Esophagus squamous epithelium (tissue), 5 donors: ENCODE results near the gene DMAC1. TPM values are rescaled to one million over a fixed set of nuclear protein-coding genes. Genes with fewer than 3 reads are reported as not detected.

Experiments
- DNase-seq: peaks from one replicate; lab custom pipeline; 2025; lab: John Stamatoyannopoulos, UW
- H3K27ac ChIP-seq, 4 donors: fragments of 200-600 bp; sonication (generic); one replicate each; pipeline ENCODE4 v1.5.1; 2016 to 2019; ENCODE audit warnings: mild to moderate bottlenecking in 1 of 4
- H3K27me3 ChIP-seq, 4 donors: fragments of 200-600 bp; sonication (generic); 1 replicate in 3 of 4; 2 replicates in 1 of 4; pipeline versions ENCODE4 v1.5.1 to v1.6.0; 2017 to 2021; ENCODE audit warnings: antibody characterized with exemption in 1 of 4
- H3K36me3 ChIP-seq, 3 donors: fragments of 200-600 bp; sonication (generic); one replicate each; pipeline ENCODE4 v1.5.1; 2016 to 2019
- H3K4me1 ChIP-seq, 3 donors: fragments of 200-600 bp; sonication (generic); one replicate each; pipeline ENCODE4 v1.5.1; 2017 to 2019
- H3K4me3 ChIP-seq, 4 donors: fragments of 200-600 bp; sonication (generic); 1 replicate in 3 of 4; 2 replicates in 1 of 4; pipeline ENCODE4 v1.5.1; 2016 to 2019; ENCODE audit warnings: mild to moderate bottlenecking in 2 of 4, moderate library complexity in 1 of 4
- H3K9me3 ChIP-seq, 3 donors: fragments of 200-600 bp; sonication (generic); one replicate each; pipeline ENCODE4 v1.5.1; 2016 to 2019
- POLR2A ChIP-seq, 4 donors: fragments of 450-650 bp; IDR thresholded peaks; one replicate each; pipeline ENCODE4 v1.6.1; 2017; ENCODE audit warnings: antibody characterized with exemption in 4 of 4, mild to moderate bottlenecking in 4 of 4, moderate library complexity in 3 of 4
- WGBS, 2 donors: methylation state at CpG; one replicate each; pipeline ENCODE4 v1.1.5; 2018; 5-methylcytosine and 5-hydroxymethylcytosine counted together
- intact Hi-C: fragments of 100-400 bp; cut with DNase I; formaldehyde crosslinking; loops from one replicate; pipeline ENCODE4 v1.15.0; 2022
- total RNA-seq, 4 donors: library from RNA; depleted of rRNA; stranded (reverse); fragments of >200 nt; gene quantifications; one replicate each; pipeline ENCODE4 v1.1.0, GENCODE V29; 2016
- TF ChIP-seq, protein P1 (sequence below), 6 experiments: fragments of 450-650 bp in 4 of 6; fragments of 200-600 bp in 2 of 6; sonication (generic) in 2 of 6; IDR thresholded peaks; one replicate each; pipeline ENCODE4 v1.5.1; 2016 to 2019; ENCODE audit warnings: antibody characterized with exemption in 6 of 6, mild to moderate bottlenecking in 4 of 6, moderate library complexity in 4 of 6
- donor health status: DM: yes; HTN: yes; CAD: no.

Gene DMAC1
- total RNA-seq, 4 donors from 2014 or later: 7.9 to 14.6 (median 12.4) TPM

DNA sequence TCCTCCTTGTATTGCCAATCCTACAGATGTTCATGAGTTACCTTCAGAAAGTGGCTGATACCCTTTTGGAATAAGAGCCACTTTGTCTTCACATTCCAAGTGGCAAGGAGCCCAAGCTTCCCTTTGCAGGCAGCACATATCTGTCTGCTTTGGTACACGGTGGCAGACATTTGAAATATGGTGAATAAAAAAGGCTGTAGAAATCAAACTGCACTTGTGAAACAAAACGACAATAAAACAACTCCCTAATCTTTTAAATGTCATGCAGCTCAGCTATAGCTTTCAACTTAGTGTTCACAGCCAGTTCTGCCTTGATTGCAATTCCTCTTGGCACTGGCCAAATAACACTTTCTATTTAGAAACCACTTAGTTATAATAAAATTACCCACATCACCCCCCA is 35.0 kb upstream of the DMAC1 start:
- no peak overlapping the region for H3K4me3 ChIP-seq
- no peaks in the 10 kb centered on the region for H3K36me3 ChIP-seq
- no peaks in the 10 kb centered on the region for H3K9me3 ChIP-seq
- no peaks in the 10 kb centered on the region for H3K27me3 ChIP-seq
- TF ChIP-seq POLR2A (IDR thresholded peaks at IDR 0.05): no peak
- TF ChIP-seq, protein P1, sequence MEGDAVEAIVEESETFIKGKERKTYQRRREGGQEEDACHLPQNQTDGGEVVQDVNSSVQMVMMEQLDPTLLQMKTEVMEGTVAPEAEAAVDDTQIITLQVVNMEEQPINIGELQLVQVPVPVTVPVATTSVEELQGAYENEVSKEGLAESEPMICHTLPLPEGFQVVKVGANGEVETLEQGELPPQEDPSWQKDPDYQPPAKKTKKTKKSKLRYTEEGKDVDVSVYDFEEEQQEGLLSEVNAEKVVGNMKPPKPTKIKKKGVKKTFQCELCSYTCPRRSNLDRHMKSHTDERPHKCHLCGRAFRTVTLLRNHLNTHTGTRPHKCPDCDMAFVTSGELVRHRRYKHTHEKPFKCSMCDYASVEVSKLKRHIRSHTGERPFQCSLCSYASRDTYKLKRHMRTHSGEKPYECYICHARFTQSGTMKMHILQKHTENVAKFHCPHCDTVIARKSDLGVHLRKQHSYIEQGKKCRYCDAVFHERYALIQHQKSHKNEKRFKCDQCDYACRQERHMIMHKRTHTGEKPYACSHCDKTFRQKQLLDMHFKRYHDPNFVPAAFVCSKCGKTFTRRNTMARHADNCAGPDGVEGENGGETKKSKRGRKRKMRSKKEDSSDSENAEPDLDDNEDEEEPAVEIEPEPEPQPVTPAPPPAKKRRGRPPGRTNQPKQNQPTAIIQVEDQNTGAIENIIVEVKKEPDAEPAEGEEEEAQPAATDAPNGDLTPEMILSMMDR (IDR thresholded peaks at IDR 0.05): no peak
- intact Hi-C loops: no loop called here
- H3K27ac ChIP-seq: no peak overlapping the region
- H3K4me1 ChIP-seq: no peaks in the 10 kb centered on the region
- no peak for DNase-seq
- whole genome bisulfite sequencing, 2 donors: 22 to 23% methylated on average over 2 of the region's 2 CpGs

DNA sequence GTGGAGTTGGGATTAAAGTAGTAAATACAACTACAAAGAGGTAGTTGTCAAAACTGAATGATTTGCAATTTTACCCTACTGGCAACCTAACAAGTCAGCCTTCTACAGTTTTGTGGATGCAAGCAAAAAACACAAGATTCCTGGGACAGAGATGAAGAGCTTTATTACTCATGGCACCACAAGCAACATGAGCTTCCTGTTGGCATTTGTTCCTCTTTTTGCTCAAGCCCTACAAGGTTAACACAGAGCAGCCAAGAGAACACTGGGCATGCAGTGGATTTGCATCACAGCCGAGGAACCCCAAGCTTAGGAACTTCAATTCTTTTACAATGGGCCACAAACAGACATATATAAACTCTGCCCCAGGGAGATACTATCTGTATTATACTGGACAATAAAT is 28.8 kb upstream of the DMAC1 start:
- DNase-seq: no peak
- H3K4me1 ChIP-seq: no peaks in the 10 kb centered on the region
- intact Hi-C loops: no loop called here
- 38 to 47% methylated on average over 1 of the region's 1 CpG for WGBS, 2 donors
- H3K27me3 ChIP-seq: no peaks in the 10 kb centered on the region
- no peaks in the 10 kb centered on the region for H3K36me3 ChIP-seq
- TF ChIP-seq, protein P1 (IDR thresholded peaks at IDR 0.05): no peak
- TF ChIP-seq POLR2A (IDR thresholded peaks at IDR 0.05): no peak
- H3K4me3 ChIP-seq: no peak overlapping the region
- H3K27ac ChIP-seq: no peak overlapping the region
- H3K9me3 ChIP-seq: no peaks in the 10 kb centered on the region

DNA sequence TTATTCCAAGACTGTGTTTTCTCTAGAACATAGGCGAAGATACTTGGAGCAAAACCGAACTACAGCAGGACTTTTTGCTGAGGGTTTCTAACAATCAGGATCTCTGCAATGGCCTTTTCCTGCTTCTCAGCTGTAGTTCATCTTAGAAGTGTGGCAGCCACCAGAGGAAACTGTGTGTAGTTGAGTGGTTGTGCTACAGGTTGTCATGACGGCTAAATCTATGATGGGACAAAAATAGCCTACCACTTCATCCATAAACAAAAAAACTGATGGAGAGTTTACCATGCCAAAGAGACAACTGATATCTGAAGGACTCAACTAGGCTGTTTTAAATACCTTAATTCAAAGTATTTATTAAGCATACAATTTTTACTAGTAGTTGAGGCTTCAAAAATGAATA is 28.2 kb upstream of the DMAC1 start:
- TF ChIP-seq, protein P1 (IDR thresholded peaks at IDR 0.05): no peak
- TF ChIP-seq POLR2A (IDR thresholded peaks at IDR 0.05): no peak
- H3K27me3 ChIP-seq: no peaks in the 10 kb centered on the region
- no peaks in the 10 kb centered on the region for H3K9me3 ChIP-seq
- no peak overlapping the region for H3K27ac ChIP-seq
- no peak for DNase-seq
- H3K4me3 ChIP-seq: no peak overlapping the region
- whole genome bisulfite sequencing, 2 donors: 85 to 93% methylated on average over 3 of the region's 3 CpGs
- H3K4me1 ChIP-seq: no peaks in the 10 kb centered on the region
- H3K36me3 ChIP-seq: no peaks in the 10 kb centered on the region
- intact Hi-C loops: no loop called here

DNA sequence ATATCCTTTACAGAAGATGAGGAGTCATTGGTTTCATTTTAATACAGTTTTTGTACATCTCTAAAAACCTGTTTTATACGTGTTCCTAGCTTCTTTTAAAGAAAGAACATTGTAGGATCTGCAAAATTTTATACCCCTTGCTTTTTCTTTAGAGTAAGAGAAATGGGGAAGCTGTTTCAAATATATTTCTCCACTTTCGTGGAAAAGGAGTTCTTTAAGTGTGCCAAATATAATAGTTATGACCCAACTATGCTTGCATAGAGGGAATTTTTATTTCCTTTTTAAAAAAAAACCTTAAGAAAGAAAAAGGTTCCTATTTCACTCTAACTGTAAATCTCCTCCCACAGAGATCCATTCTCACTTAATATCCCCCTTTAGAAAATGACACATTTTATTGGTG is 27.5 kb upstream of the DMAC1 start:
- H3K27ac ChIP-seq: no peak overlapping the region
- TF ChIP-seq POLR2A (IDR thresholded peaks at IDR 0.05): no peak
- TF ChIP-seq, protein P1 (IDR thresholded peaks at IDR 0.05): no peak
- H3K4me3 ChIP-seq: no peak overlapping the region
- WGBS, 2 donors: 72 to 81% methylated on average over 2 of the region's 2 CpGs
- DNase-seq: no peak
- no peaks in the 10 kb centered on the region for H3K36me3 ChIP-seq
- H3K27me3 ChIP-seq: no peaks in the 10 kb centered on the region
- H3K4me1 ChIP-seq: no peaks in the 10 kb centered on the region
- intact Hi-C loops: no loop called here
- no peaks in the 10 kb centered on the region for H3K9me3 ChIP-seq

DNA sequence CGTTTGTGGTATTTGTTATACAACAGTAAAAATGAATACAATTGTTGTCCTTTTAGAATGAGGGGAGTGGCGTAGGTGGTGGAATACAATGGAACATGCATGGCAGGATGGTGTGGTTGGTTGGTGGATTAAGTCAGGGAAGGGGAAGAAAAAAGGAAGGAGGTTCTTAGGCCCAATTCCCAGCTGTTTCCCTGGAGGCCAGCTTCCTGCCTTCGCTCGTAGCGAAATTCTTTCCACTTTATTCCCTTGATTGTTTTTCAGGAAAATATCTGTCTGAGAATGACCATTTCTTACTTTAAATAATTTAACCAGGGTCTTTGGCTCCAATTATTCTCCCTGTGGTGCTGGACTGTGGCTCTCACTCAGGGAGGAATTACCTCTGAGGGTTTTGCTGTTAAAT is 24.1 kb upstream of the DMAC1 start:
- TF ChIP-seq POLR2A (IDR thresholded peaks at IDR 0.05): no peak
- TF ChIP-seq, protein P1 (IDR thresholded peaks at IDR 0.05): no peak
- 78 to 81% methylated on average over 5 of the region's 5 CpGs for WGBS, 2 donors
- Histone ChIP-seq H3K36me3 (no peaks in the 10 kb centered on the region), H3K4me1 (no peaks in the 10 kb centered on the region), H3K27ac (no peak overlapping the region), H3K27me3 (no peaks in the 10 kb centered on the region), H3K4me3 (no peak overlapping the region), H3K9me3 (no peaks in the 10 kb centered on the region)
- no peak for DNase-seq
- intact Hi-C loops: no loop called here
